HL-60/S4 (cell line): ENCODE results near the gene LAP3.

Source experiments
- in situ Hi-C: fragments of 300-500 bp; cut with MboI; formaldehyde crosslinking; loops from 2 replicates; pipeline ENCODE4 v1.14.3; 2022; ENCODE audit warnings: low sequenced_read_pairs

LAP3 gene

GRCh38 chr4:17613761-17614415 lies 36.9 kb downstream of the LAP3 start:
- in situ Hi-C loops, result no loop called here

- in situ Hi-C loops, result no loop called here
Observed at GRCh38 chr4:17614416-17615299, 37.7 kb downstream of the LAP3 start, which contains the start of gene MED28. Gene MED28 (plus strand): TSS chr4:17614641. CDS start chr4:17614655, 14 bp downstream.

GRCh38 chr4:17616283-17616682 lies 39.3 kb downstream of the LAP3 start:
- in situ Hi-C loops, result no loop called here

GRCh38 chr4:17618926-17619325 lies 41.9 kb downstream of the LAP3 start:
- in situ Hi-C loops, result no loop called here

- in situ Hi-C loops, result no loop called here
Observed at GRCh38 chr4:17619416-17620105, 42.6 kb downstream of the LAP3 start.

GRCh38 chr4:17623451-17624001 lies 46.5 kb downstream of the LAP3 start:
- in situ Hi-C loops, result no loop called here

- in situ Hi-C loops, result no loop called here
Observed at GRCh38 chr4:17624821-17625220, 47.8 kb downstream of the LAP3 start.

GRCh38 chr4:17630228-17630627 lies 53.2 kb downstream of the LAP3 start:
- in situ Hi-C loops, result no loop called here

GRCh38 chr4:17633600-17633999 lies 56.6 kb downstream of the LAP3 start:
- in situ Hi-C loops, result no loop called here

GRCh38 chr4:17635056-17635455 lies 58.1 kb downstream of the LAP3 start:
- in situ Hi-C loops, result no loop called here

GRCh38 chr4:17636341-17636695 lies 59.3 kb downstream of the LAP3 start:
- in situ Hi-C loops, result no loop called here

- in situ Hi-C loops, result no loop called here
Observed at GRCh38 chr4:17636696-17637622, 60.0 kb downstream of the LAP3 start.

- in situ Hi-C loops, result no loop called here
Observed at GRCh38 chr4:17639136-17639535, 62.1 kb downstream of the LAP3 start.

- in situ Hi-C loops, result no loop called here
Observed at GRCh38 chr4:17642398-17642783, 65.4 kb downstream of the LAP3 start.

GRCh38 chr4:17646693-17647092 lies 69.7 kb downstream of the LAP3 start:
- in situ Hi-C loops, result no loop called here

GRCh38 chr4:17647176-17647806 lies 70.3 kb downstream of the LAP3 start:
- in situ Hi-C loops, result no loop called here

GRCh38 chr4:17647927-17648326 lies 70.9 kb downstream of the LAP3 start:
- in situ Hi-C loops, result no loop called here

GRCh38 chr4:17650406-17650805 lies 73.4 kb downstream of the LAP3 start:
- in situ Hi-C loops, result no loop called here

- in situ Hi-C loops, result no loop called here
Observed at GRCh38 chr4:17654701-17655100, 77.7 kb downstream of the LAP3 start.

GRCh38 chr4:17657090-17657489 lies 80.1 kb downstream of the LAP3 start:
- in situ Hi-C loops, result no loop called here
